Adrenal gland (tissue), 5 donors: ENCODE data around the gene WNT3.

ENCODE experiments used
- CTCF ChIP-seq, 6 experiments: fragments of 450-650 bp in 4 of 6; fragments of 200-600 bp in 2 of 6; sonication (generic) in 1 of 6; IDR thresholded peaks; 1 replicate in 5 of 6; 2 replicates in 1 of 6; pipeline versions ENCODE4 v1.5.1 to v1.8.0; 2016 to 2021; ENCODE audit warnings: antibody characterized with exemption in 6 of 6, mild to moderate bottlenecking in 2 of 6, moderate library complexity in 1 of 6
- POLR2A ChIP-seq, 2 donors: fragments of 450-650 bp; IDR thresholded peaks; one replicate each; pipeline ENCODE4 v1.6.1; 2017; ENCODE audit warnings: antibody characterized with exemption in 2 of 2, mild to moderate bottlenecking in 2 of 2, moderate library complexity in 1 of 2
- donor health status: DM: no; HTN: no; CAD: no.

DNA sequence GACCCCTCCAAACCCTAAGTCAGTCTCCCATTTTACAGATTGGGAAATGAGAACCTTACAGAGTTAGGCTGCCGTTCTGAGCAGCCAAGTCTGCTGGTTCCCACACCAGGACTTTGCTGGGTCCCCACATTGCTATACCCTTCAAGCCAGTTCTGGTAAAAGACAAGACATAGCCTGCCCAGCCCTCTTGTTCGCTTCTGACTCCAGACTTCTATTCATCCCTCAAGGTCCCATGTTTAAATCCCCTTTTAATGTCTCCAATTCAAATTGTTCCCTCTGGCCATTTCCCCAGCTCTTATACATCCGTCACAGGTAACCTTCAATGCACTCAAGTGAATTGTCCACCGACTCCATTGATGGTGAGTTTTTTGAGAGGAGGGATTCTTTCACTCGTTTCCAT is 30.2 kb downstream of the WNT3 start:
- TF ChIP-seq CTCF (IDR thresholded peaks at IDR 0.05) (no peak), POLR2A (IDR thresholded peaks at IDR 0.05) (no peak)
